HepG2 (cell line): ENCODE data around the gene TCFL5. TPM values are rescaled to one million over a fixed set of nuclear protein-coding genes. Genes with fewer than 3 reads are reported as not detected.
A peak's percentile ranks its signal among the peaks of the same experiment; 100 is the strongest.

Source experiments
- ATF7-NPFF ChIP-seq: sonication (generic); formaldehyde crosslinking; IDR thresholded peaks from 2 replicates; pipeline ENCODE4 v1.8.1; 2023; ENCODE audit warnings: mild to moderate bottlenecking, low read depth, missing genetic modification reagents, moderate library complexity
- FOSL1 ChIP-seq: sonication (generic); formaldehyde crosslinking; IDR thresholded peaks from 2 replicates; pipeline ENCODE4 v1.9.0; 2021; ENCODE audit warnings: missing genetic modification reagents, borderline replicate concordance
- GPBP1L1 ChIP-seq: sonication (generic); formaldehyde crosslinking; IDR thresholded peaks from 2 replicates; pipeline ENCODE4 v1.5.0; 2020; ENCODE audit warnings: mild to moderate bottlenecking, missing genetic modification reagents
- ISL2 ChIP-seq: sonication (generic); formaldehyde crosslinking; IDR thresholded peaks from 2 replicates; pipeline ENCODE4 v1.5.0; 2020; ENCODE audit warnings: missing genetic modification reagents
- PRDM10 ChIP-seq: sonication (generic); formaldehyde crosslinking; IDR thresholded peaks from 2 replicates; pipeline ENCODE4 v1.4.0; 2020; ENCODE audit warnings: low read depth, missing genetic modification reagents
- PRPF4 ChIP-seq: fragments of 200-400 bp; formaldehyde crosslinking; IDR thresholded peaks from 2 replicates; pipeline ENCODE4 v1.6.1; 2016; ENCODE audit warnings: low read length, low read depth; ENCODE audit not compliant: poor library complexity, severe bottlenecking
- RORA ChIP-seq: sonication (generic); formaldehyde crosslinking; IDR thresholded peaks from 2 replicates; pipeline ENCODE4 v1.5.0; 2020; ENCODE audit warnings: mild to moderate bottlenecking, missing genetic modification reagents, moderate library complexity
- SALL1 ChIP-seq: sonication (generic); formaldehyde crosslinking; IDR thresholded peaks from 2 replicates; pipeline ENCODE4 v1.8.0; 2022; ENCODE audit warnings: mild to moderate bottlenecking, missing genetic modification reagents
- SRY ChIP-seq: sonication (generic); formaldehyde crosslinking; IDR thresholded peaks from 2 replicates; pipeline ENCODE4 v1.8.0; 2022; ENCODE audit warnings: mild to moderate bottlenecking, missing genetic modification reagents
- TAF15 ChIP-seq: fragments of 200-400 bp; formaldehyde crosslinking; IDR thresholded peaks from one replicate; pipeline ENCODE4 v1.6.1; 2018; ENCODE audit warnings: mild to moderate bottlenecking, low read depth, low read length; ENCODE audit not compliant: poor library complexity, severe bottlenecking
- THAP9 ChIP-seq: sonication (generic); formaldehyde crosslinking; IDR thresholded peaks from 2 replicates; pipeline ENCODE4; 2020; ENCODE audit warnings: missing genetic modification reagents, mild to moderate bottlenecking, borderline replicate concordance
- ZFP37 ChIP-seq: sonication (generic); formaldehyde crosslinking; IDR thresholded peaks from 2 replicates; pipeline ENCODE4 v1.4.0; 2020; ENCODE audit warnings: missing genetic modification reagents, borderline replicate concordance
- ZMYM2 ChIP-seq: sonication (generic); formaldehyde crosslinking; IDR thresholded peaks from 2 replicates; pipeline ENCODE4 v1.8.0; 2022; ENCODE audit warnings: mild to moderate bottlenecking, missing genetic modification reagents
- ZNF234 ChIP-seq: sonication (generic); formaldehyde crosslinking; conservative IDR thresholded peaks from 2 replicates; pipeline ENCODE4 v1.5.1; 2020; ENCODE audit warnings: mild to moderate bottlenecking, missing genetic modification reagents
- ZNF256 ChIP-seq: sonication (generic); formaldehyde crosslinking; conservative IDR thresholded peaks from 2 replicates; pipeline ENCODE4 v1.4.0; 2020; ENCODE audit warnings: missing genetic modification reagents
- ZNF33A ChIP-seq: sonication (generic); formaldehyde crosslinking; IDR thresholded peaks from 2 replicates; pipeline ENCODE4 v1.5.1; 2020; ENCODE audit warnings: missing genetic modification reagents, mild to moderate bottlenecking, moderate library complexity, borderline replicate concordance
- ZNF530 ChIP-seq: sonication (generic); formaldehyde crosslinking; IDR thresholded peaks from 2 replicates; pipeline ENCODE4 v1.5.0; 2020; ENCODE audit warnings: low read depth, mild to moderate bottlenecking, missing genetic modification reagents
- ZNF572 ChIP-seq: sonication (generic); formaldehyde crosslinking; IDR thresholded peaks from 2 replicates; pipeline ENCODE4 v1.5.1; 2020; ENCODE audit warnings: mild to moderate bottlenecking, missing genetic modification reagents
- ZNF589 ChIP-seq: sonication (generic); formaldehyde crosslinking; conservative IDR thresholded peaks from 2 replicates; pipeline ENCODE4 v1.8.0; 2022; ENCODE audit warnings: mild to moderate bottlenecking, moderate library complexity, missing genetic modification reagents
- ZNF629 ChIP-seq: sonication (generic); formaldehyde crosslinking; conservative IDR thresholded peaks from 2 replicates; pipeline ENCODE4 v1.5.0; 2020; ENCODE audit warnings: missing genetic modification reagents
- ZNF746 ChIP-seq: sonication (generic); formaldehyde crosslinking; IDR thresholded peaks from 2 replicates; pipeline ENCODE4 v1.8.0; 2022; ENCODE audit warnings: mild to moderate bottlenecking, missing genetic modification reagents
- polyA plus RNA-seq, 8 experiments: library from polyadenylated mRNA; depleted of rRNA in 3 of 8; stranded (reverse) in 7 of 8; unstranded in 1 of 8; fragments of >200 nt; fragmentation: Illumina TruSeq in 4 of 8; extraction: Trizol in 4 of 8; gene quantifications; 2 replicates each; pipeline versions ENCODE4 v1.2.1 to v1.2.3, GENCODE V29; 2011 to 2016; ENCODE audit warnings: low read depth in 4 of 8, missing spikeins in 1 of 8, mixed read lengths in 1 of 8; ENCODE audit not compliant: insufficient read depth in 1 of 8
- total RNA-seq, 5 experiments: library from RNA; depleted of rRNA; stranded (reverse); fragments of >200 nt; fragmentation: Illumina TruSeq; extraction: Trizol; gene quantifications; 2 replicates each; pipeline ENCODE4 v1.2.3, GENCODE V29; 2016; ENCODE audit warnings: low read depth in 1 of 5

TCFL5 gene
- total and polyA plus RNA-seq, 2 of the 13 experiments (the other 11 are each of a cell fraction or from before 2014, with no cell fraction given): 14.8 to 20.0 TPM

- no peak for TF ChIP-seq PRPF4
- TF ChIP-seq ZNF530 (CRISPR knock-in tag): no peak; the same call in 1 of the 2 replicates
- TF ChIP-seq ZFP37: no peak
- no peak; the same call in 1 of the 2 replicates for TF ChIP-seq PRDM10 (CRISPR knock-in tag)
- TF ChIP-seq TAF15: no peak
- TF ChIP-seq ZMYM2: no peak
- TF ChIP-seq RORA (CRISPR knock-in tag): no peak
- TF ChIP-seq ZNF589 (CRISPR knock-in tag): no peak
- no peak; the same call in 1 of the 2 replicates for TF ChIP-seq SRY (CRISPR knock-in tag)
- no peak; the same call in 1 of the 2 replicates for TF ChIP-seq ISL2
- TF ChIP-seq FOSL1 (CRISPR knock-in tag): no peak
- TF ChIP-seq SALL1 (CRISPR knock-in tag): peak; percentile 29; the same call in 1 of the 2 replicates
- TF ChIP-seq ZNF256 (CRISPR knock-in tag): no peak
- TF ChIP-seq ZNF629 (CRISPR knock-in tag): no peak
- TF ChIP-seq ATF7-NPFF (CRISPR knock-in tag): peak; percentile 17; the same call in 1 of the 2 replicates
- 0 out of 2 replicates have a peak, but pooled peaks have one; percentile 38 for TF ChIP-seq ZNF572 (CRISPR knock-in tag)
- TF ChIP-seq GPBP1L1 (CRISPR knock-in tag): no peak
- TF ChIP-seq ZNF33A (CRISPR knock-in tag): no peak
- TF ChIP-seq ZNF746 (CRISPR knock-in tag): no peak; the same call in 1 of the 2 replicates
- TF ChIP-seq ZNF234: no peak
- TF ChIP-seq THAP9 (CRISPR knock-in tag): peak; percentile 40; the same call in 1 of the 2 replicates
These were observed 46.3 kb downstream of the TCFL5 start (continued) for GRCh38 chr20:62815066-62815991.
